ENCODE measurements around the gene RGS3. TPM values are rescaled to one million over a fixed set of nuclear protein-coding genes. Genes with fewer than 3 reads are reported as not detected.

Gene RGS3
- total and polyA plus RNA-seq, 2 donors (not counting 3 experiments of a cell fraction or from before 2014, with no cell fraction given) = 356 to 416 TPM

- POLR2A ChIA-PET = interaction anchor here (0.6 to 1.5 kb wide), 3 partner anchors 65 to 179 kb away, joined by 3 to 5 read pairs (median 4); partner anchors contain the start of genes C9orf43 and POLE3
- no peaks in the 10 kb centered on the region for H3K9me1 ChIP-seq (replicated peaks; ENCODE audit: control insufficient read depth, extremely low read depth, insufficient read depth, low read length)
- H2AFZ ChIP-seq (ENCODE audit: low read depth, low read length) = no peak overlapping the region
- DNase-seq (ENCODE audit: low read depth, low spot score) = no peak
- CTCF ChIA-PET = interaction anchor here (0.8 to 18.1 kb wide), 22 partner anchors 10 to 314 kb away, joined by 3 to 1173 read pairs (median 6); partner anchors contain the start of genes ALAD, CDC26 and PRPF4
- peak overlapping the region; percentile 27 for H3K9ac ChIP-seq (replicated peaks; ENCODE audit: extremely low read depth, insufficient read depth, low read length)
- intact Hi-C loops (cut with micrococcal nuclease) (loop anchor here (1.0 to 2.0 kb wide), 6 partner anchors 40 to 280 kb away; partner anchors contain the start of gene ALAD), dilution Hi-C loops (cut with MboI; ENCODE audit: extremely low pct_ligation_motif_present, low sequenced_read_pairs) (no loop called here)
- no peaks in the 10 kb centered on the region for H4K20me1 ChIP-seq (replicated peaks; ENCODE audit: control insufficient read depth, extremely low read depth, insufficient read depth, low read length)
- H3K79me2 ChIP-seq (ENCODE audit: control insufficient read depth, insufficient read depth, low read length) = peaks cover 7% of the 10 kb centered on the region
- H3K4me2 ChIP-seq (ENCODE audit: insufficient read depth, low read length) = peak overlapping the region; percentile 2
- H3K27me3 ChIP-seq (ENCODE audit: control insufficient read depth in 2 of 2, insufficient read depth in 2 of 2, low read length in 2 of 2) = no peaks in the 10 kb centered on the region
- TF ChIP-seq FOS (IDR thresholded peaks at IDR 0.05; ENCODE audit: borderline replicate concordance, insufficient read depth, low read length) (no peak), CTCF (IDR thresholded peaks at IDR 0.05; ENCODE audit: extremely low read depth in 1 of 2, insufficient read depth in 1 of 2, low read depth in 1 of 2, low read length in 2 of 2) (no peak), POLR2A (IDR thresholded peaks at IDR 0.05; ENCODE audit: low read depth, low read length) (no peak), JUN (IDR thresholded peaks at IDR 0.05; ENCODE audit: borderline replicate concordance, insufficient read depth, insufficient read length, low read depth) (no peak), GATA2 (IDR thresholded peaks at IDR 0.05; ENCODE audit: insufficient read depth, insufficient read length, low read depth, low read length) (no peak), POLR2AphosphoS5 (IDR thresholded peaks at IDR 0.05; ENCODE audit: insufficient read depth, low read depth, low read length) (no peak), MYC (IDR thresholded peaks at IDR 0.05; ENCODE audit: low read depth, low read length) (no peak), EZH2 (IDR thresholded peaks at IDR 0.05; ENCODE audit: borderline replicate concordance, low read depth, low read length, severe bottlenecking) (no peak), MAX (IDR thresholded peaks at IDR 0.05; ENCODE audit: insufficient read depth, insufficient read length) (no peak)
- no peak overlapping the region for H3K4me3 ChIP-seq (replicated peaks in 1 of 3; ENCODE audit: insufficient read depth in 1 of 3, low read depth in 1 of 3, low read length in 3 of 3)
- peaks cover 59% of the 10 kb centered on the region for H3K4me1 ChIP-seq (ENCODE audit: control insufficient read depth, extremely low read depth, insufficient read depth, low read length)
- no peaks in the 10 kb centered on the region for H3K9me3 ChIP-seq (replicated peaks; ENCODE audit: control insufficient read depth, insufficient read depth, low read length)
- H3K36me3 ChIP-seq (ENCODE audit: control insufficient read depth in 2 of 2, extremely low read depth in 1 of 2, insufficient read depth in 2 of 2, low read length in 2 of 2) = peaks cover 5 to 28% of the 10 kb centered on the region in 2 experiments
- no peak for FAIRE-seq
- BruUV-seq (replicated peaks) = TSS peak; percentile 20
- peak overlapping the region; percentile 79 for H3K27ac ChIP-seq (ENCODE audit: insufficient read depth, low read depth, low read length)
Measured at GRCh38 chr9:113588936-113589335, 125.4 kb downstream of the RGS3 start.
